ENCODE data around the gene PMS1. TPM values are rescaled to one million over a fixed set of nuclear protein-coding genes. Genes with fewer than 3 reads are reported as not detected.

PMS1 gene
- total and polyA plus RNA-seq, 2 experiments from 2014 or later, result 53.7 to 64.1 TPM

- Mint-ChIP-seq H3K36me3 (ENCODE audit: low read depth) (peaks cover 22% of the 10 kb centered on the region; the same call in 2 of the 3 replicates), H3K9me3 (no peaks in the 10 kb centered on the region), H3K27ac (no peak overlapping the region), H3K4me3 (no peak overlapping the region), H3K4me1 (peaks cover 13% of the 10 kb centered on the region), H3K27me3 (ENCODE audit: insufficient read depth, low read depth, poor library complexity) (peaks cover 7% of the 10 kb centered on the region)
- Histone ChIP-seq H3K79me2 (replicated peaks; ENCODE audit: insufficient read depth) (no peaks in the 10 kb centered on the region), H3K9me2 (ENCODE audit: insufficient read depth) (no peaks in the 10 kb centered on the region), H3K27ac (ENCODE audit: low read depth) (no peak overlapping the region), H3K36me3 (ENCODE audit: insufficient read depth) (no peaks in the 10 kb centered on the region), H3K4me1 (ENCODE audit: insufficient read depth) (peaks cover 12% of the 10 kb centered on the region; the same call in 1 of the 2 replicates), H2AFZ (no peak overlapping the region), H4K20me1 (replicated peaks; ENCODE audit: insufficient read depth) (no peaks in the 10 kb centered on the region), H3K27me3 (ENCODE audit: insufficient read depth) (no peaks in the 10 kb centered on the region), H3K4me2 (no peak overlapping the region), H3F3A (replicated peaks; ENCODE audit: low read depth) (no peaks in the 10 kb centered on the region), H3K4me3 (no peak overlapping the region)
- no peak for ATAC-seq
- no peak for TF ChIP-seq ZNF331 (CRISPR knock-in tag; IDR thresholded peaks at IDR 0.05; ENCODE audit: low read depth)
- TF ChIP-seq POLR2AphosphoS5 (IDR thresholded peaks at IDR 0.05; ENCODE audit: low read depth), result no peak
- TF ChIP-seq NANOG (IDR thresholded peaks at IDR 0.05; ENCODE audit: borderline replicate concordance), result no peak
- TF ChIP-seq STAT1 (IDR thresholded peaks at IDR 0.05; ENCODE audit: unreplicated experiment), result no peak
- TF ChIP-seq, protein P1, sequence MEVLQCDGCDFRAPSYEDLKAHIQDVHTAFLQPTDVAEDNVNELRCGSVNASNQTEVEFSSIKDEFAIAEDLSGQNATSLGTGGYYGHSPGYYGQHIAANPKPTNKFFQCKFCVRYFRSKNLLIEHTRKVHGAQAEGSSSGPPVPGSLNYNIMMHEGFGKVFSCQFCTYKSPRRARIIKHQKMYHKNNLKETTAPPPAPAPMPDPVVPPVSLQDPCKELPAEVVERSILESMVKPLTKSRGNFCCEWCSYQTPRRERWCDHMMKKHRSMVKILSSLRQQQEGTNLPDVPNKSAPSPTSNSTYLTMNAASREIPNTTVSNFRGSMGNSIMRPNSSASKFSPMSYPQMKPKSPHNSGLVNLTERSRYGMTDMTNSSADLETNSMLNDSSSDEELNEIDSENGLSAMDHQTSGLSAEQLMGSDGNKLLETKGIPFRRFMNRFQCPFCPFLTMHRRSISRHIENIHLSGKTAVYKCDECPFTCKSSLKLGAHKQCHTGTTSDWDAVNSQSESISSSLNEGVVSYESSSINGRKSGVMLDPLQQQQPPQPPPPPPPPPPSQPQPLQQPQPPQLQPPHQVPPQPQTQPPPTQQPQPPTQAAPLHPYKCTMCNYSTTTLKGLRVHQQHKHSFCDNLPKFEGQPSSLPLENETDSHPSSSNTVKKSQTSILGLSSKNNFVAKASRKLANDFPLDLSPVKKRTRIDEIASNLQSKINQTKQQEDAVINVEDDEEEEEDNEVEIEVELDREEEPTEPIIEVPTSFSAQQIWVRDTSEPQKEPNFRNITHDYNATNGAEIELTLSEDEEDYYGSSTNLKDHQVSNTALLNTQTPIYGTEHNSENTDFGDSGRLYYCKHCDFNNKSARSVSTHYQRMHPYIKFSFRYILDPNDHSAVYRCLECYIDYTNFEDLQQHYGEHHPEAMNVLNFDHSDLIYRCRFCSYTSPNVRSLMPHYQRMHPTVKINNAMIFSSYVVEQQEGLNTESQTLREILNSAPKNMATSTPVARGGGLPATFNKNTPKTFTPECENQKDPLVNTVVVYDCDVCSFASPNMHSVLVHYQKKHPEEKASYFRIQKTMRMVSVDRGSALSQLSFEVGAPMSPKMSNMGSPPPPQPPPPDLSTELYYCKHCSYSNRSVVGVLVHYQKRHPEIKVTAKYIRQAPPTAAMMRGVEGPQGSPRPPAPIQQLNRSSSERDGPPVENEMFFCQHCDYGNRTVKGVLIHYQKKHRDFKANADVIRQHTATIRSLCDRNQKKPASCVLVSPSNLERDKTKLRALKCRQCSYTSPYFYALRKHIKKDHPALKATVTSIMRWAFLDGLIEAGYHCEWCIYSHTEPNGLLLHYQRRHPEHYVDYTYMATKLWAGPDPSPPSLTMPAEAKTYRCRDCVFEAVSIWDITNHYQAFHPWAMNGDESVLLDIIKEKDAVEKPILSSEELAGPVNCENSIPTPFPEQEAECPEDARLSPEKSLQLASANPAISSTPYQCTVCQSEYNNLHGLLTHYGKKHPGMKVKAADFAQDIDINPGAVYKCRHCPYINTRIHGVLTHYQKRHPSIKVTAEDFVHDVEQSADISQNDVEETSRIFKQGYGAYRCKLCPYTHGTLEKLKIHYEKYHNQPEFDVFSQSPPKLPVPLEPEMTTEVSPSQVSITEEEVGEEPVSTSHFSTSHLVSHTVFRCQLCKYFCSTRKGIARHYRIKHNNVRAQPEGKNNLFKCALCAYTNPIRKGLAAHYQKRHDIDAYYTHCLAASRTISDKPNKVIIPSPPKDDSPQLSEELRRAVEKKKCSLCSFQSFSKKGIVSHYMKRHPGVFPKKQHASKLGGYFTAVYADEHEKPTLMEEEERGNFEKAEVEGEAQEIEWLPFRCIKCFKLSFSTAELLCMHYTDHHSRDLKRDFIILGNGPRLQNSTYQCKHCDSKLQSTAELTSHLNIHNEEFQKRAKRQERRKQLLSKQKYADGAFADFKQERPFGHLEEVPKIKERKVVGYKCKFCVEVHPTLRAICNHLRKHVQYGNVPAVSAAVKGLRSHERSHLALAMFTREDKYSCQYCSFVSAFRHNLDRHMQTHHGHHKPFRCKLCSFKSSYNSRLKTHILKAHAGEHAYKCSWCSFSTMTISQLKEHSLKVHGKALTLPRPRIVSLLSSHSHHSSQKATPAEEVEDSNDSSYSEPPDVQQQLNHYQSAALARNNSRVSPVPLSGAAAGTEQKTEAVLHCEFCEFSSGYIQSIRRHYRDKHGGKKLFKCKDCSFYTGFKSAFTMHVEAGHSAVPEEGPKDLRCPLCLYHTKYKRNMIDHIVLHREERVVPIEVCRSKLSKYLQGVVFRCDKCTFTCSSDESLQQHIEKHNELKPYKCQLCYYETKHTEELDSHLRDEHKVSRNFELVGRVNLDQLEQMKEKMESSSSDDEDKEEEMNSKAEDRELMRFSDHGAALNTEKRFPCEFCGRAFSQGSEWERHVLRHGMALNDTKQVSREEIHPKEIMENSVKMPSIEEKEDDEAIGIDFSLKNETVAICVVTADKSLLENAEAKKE (CRISPR knock-in tag; IDR thresholded peaks at IDR 0.05), result no peak
- no peak for TF ChIP-seq JUNB (IDR thresholded peaks at IDR 0.05; ENCODE audit: unreplicated experiment)
- no peak for TF ChIP-seq CREB1 (CRISPR knock-in tag; IDR thresholded peaks at IDR 0.05; ENCODE audit: low read depth)
- TF ChIP-seq, protein P2, sequence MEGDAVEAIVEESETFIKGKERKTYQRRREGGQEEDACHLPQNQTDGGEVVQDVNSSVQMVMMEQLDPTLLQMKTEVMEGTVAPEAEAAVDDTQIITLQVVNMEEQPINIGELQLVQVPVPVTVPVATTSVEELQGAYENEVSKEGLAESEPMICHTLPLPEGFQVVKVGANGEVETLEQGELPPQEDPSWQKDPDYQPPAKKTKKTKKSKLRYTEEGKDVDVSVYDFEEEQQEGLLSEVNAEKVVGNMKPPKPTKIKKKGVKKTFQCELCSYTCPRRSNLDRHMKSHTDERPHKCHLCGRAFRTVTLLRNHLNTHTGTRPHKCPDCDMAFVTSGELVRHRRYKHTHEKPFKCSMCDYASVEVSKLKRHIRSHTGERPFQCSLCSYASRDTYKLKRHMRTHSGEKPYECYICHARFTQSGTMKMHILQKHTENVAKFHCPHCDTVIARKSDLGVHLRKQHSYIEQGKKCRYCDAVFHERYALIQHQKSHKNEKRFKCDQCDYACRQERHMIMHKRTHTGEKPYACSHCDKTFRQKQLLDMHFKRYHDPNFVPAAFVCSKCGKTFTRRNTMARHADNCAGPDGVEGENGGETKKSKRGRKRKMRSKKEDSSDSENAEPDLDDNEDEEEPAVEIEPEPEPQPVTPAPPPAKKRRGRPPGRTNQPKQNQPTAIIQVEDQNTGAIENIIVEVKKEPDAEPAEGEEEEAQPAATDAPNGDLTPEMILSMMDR (conservative IDR thresholded peaks at IDR 0.05; ENCODE audit: low read depth in 2 of 2), result no peak
- TF ChIP-seq EZH2phosphoT487 (IDR thresholded peaks at IDR 0.05; ENCODE audit: unreplicated experiment), result no peak
- no peak for TF ChIP-seq EZH2 (IDR thresholded peaks at IDR 0.05; ENCODE audit: low read depth, unreplicated experiment)
- TF ChIP-seq, protein P3, sequence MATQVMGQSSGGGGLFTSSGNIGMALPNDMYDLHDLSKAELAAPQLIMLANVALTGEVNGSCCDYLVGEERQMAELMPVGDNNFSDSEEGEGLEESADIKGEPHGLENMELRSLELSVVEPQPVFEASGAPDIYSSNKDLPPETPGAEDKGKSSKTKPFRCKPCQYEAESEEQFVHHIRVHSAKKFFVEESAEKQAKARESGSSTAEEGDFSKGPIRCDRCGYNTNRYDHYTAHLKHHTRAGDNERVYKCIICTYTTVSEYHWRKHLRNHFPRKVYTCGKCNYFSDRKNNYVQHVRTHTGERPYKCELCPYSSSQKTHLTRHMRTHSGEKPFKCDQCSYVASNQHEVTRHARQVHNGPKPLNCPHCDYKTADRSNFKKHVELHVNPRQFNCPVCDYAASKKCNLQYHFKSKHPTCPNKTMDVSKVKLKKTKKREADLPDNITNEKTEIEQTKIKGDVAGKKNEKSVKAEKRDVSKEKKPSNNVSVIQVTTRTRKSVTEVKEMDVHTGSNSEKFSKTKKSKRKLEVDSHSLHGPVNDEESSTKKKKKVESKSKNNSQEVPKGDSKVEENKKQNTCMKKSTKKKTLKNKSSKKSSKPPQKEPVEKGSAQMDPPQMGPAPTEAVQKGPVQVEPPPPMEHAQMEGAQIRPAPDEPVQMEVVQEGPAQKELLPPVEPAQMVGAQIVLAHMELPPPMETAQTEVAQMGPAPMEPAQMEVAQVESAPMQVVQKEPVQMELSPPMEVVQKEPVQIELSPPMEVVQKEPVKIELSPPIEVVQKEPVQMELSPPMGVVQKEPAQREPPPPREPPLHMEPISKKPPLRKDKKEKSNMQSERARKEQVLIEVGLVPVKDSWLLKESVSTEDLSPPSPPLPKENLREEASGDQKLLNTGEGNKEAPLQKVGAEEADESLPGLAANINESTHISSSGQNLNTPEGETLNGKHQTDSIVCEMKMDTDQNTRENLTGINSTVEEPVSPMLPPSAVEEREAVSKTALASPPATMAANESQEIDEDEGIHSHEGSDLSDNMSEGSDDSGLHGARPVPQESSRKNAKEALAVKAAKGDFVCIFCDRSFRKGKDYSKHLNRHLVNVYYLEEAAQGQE (IDR thresholded peaks at IDR 0.05; ENCODE audit: unreplicated experiment), result no peak
- TF ChIP-seq ZNF114 (CRISPR knock-in tag; IDR thresholded peaks at IDR 0.05), result no peak
- no peak for TF ChIP-seq ETS1 (IDR thresholded peaks at IDR 0.05)
- no peak for DNase-seq (ENCODE audit: low spot score)
Observed at GRCh38 chr2:189876271-189876670, 92.0 kb downstream of the PMS1 start.
